BE2C (cell line): Measurements from ENCODE around the gene MYCN.

Source experiments
- DNase-seq: peaks from one replicate; pipeline ENCODE4 v3.0.0-alpha.2; 2020
- H3K27me3 ChIP-seq: fragments of 250-450 bp; sonication (Bioruptor Pico); 2 replicates; pipeline ENCODE4 v1.5.1; 2020; ENCODE audit warnings: mild to moderate bottlenecking
- H3K36me3 ChIP-seq: fragments of 250-450 bp; sonication (Bioruptor Pico); 2 replicates; pipeline ENCODE4 v1.5.1; 2020; ENCODE audit warnings: mild to moderate bottlenecking
- H3K4me1 ChIP-seq: fragments of 250-450 bp; sonication (Bioruptor Pico); 2 replicates; pipeline ENCODE4 v1.5.1; 2020
- H3K4me3 ChIP-seq: 2 replicates; pipeline ENCODE4 v1.5.1; 2011; ENCODE audit warnings: low read depth, low read length
- H3K9me3 ChIP-seq: fragments of 250-450 bp; sonication (Bioruptor Pico); 2 replicates; pipeline ENCODE4 v1.5.1; 2020
- TF ChIP-seq, protein P1 (sequence below): IDR thresholded peaks from 2 replicates; pipeline ENCODE4 v1.5.1; 2012; ENCODE audit warnings: mild to moderate bottlenecking, low read depth, low read length

MYCN gene

DNA sequence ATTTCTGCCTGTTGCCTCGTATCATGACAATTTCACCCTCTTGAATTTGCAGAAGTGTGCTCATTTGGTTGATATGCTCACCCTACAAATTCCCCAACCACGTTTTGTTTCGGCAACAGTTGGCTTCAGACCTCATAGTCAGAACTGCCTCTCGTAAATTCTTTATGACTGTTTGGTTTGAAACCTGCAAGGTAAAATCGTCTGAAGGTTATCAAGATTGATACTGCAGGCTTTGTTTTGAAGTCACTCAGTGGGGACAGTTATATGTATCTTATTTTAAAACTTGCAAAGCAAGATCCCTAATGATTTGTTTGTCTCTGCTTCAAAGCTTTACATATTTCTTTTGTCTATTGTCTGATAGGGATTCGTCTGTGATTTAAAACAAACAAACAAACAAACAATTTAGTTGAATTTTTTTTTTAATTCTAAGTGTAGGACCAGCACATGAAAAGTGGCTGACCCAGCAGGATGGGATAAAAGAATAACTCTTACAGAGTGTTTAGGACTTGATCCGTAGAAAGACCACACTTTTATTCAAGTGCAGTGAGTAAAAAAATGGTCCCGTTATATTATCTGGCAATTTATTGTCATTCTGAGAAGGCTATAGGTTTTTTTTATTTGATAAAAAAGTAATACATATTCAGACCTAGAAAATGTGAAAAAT, 45.7 kb upstream of the MYCN start:
- Histone ChIP-seq H3K4me1 (no peaks in the 10 kb centered on the region), H3K36me3 (no peaks in the 10 kb centered on the region), H3K4me3 (no peak overlapping the region)

DNA sequence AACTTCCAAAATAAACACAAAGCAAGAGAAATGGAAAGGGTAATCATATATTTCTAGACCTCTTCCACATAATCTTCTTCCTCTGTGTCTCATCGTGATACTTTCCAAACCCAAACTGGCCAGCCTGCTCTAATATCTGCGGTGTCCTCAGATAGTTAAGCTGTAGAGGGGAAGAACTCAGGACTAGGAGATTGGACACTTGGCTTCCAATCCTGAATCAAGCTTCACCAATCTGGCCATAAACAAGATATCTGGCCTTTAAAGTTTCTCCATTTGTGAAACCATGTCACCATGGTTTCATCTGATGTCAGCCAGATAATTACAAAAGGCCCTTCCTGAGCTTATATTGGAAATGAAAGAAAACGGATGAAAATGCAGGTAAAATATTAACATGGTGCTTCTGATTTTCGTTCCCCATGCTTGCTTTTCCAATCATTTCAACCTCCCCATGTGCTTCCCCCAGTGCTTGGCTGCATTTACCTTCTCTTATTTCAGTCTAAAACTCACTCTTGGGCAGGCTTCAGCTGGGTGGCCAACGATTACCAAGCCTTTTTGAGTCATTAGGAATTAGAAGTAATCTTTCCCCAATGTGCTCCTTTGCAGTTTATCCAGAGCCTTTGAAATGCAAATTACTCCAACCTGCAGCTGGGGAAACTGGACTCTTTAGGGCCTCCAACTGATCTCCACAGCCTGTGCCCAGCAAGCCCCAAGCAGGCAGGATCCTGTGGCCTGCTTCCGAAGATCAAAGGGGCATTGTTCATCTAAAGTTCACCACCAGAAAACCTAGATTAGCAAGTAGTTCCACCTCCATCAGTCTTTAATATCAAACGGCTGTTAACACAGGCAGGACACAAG, 44.5 kb upstream of the MYCN start:
- no peaks in the 10 kb centered on the region for H3K4me1 ChIP-seq
- H3K4me3 ChIP-seq, result no peak overlapping the region
- H3K27me3 ChIP-seq, result no peaks in the 10 kb centered on the region
- TF ChIP-seq, protein P1, sequence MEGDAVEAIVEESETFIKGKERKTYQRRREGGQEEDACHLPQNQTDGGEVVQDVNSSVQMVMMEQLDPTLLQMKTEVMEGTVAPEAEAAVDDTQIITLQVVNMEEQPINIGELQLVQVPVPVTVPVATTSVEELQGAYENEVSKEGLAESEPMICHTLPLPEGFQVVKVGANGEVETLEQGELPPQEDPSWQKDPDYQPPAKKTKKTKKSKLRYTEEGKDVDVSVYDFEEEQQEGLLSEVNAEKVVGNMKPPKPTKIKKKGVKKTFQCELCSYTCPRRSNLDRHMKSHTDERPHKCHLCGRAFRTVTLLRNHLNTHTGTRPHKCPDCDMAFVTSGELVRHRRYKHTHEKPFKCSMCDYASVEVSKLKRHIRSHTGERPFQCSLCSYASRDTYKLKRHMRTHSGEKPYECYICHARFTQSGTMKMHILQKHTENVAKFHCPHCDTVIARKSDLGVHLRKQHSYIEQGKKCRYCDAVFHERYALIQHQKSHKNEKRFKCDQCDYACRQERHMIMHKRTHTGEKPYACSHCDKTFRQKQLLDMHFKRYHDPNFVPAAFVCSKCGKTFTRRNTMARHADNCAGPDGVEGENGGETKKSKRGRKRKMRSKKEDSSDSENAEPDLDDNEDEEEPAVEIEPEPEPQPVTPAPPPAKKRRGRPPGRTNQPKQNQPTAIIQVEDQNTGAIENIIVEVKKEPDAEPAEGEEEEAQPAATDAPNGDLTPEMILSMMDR, result no peak
- H3K36me3 ChIP-seq, result no peaks in the 10 kb centered on the region
- no peaks in the 10 kb centered on the region for H3K9me3 ChIP-seq
- no peak for DNase-seq

More for the DNA sequence above, 45.7 kb upstream of the MYCN start:
- TF ChIP-seq, protein P1, result no peak
- Histone ChIP-seq H3K9me3 (no peaks in the 10 kb centered on the region), H3K27me3 (no peaks in the 10 kb centered on the region)
- DNase-seq, result no peak

DNA sequence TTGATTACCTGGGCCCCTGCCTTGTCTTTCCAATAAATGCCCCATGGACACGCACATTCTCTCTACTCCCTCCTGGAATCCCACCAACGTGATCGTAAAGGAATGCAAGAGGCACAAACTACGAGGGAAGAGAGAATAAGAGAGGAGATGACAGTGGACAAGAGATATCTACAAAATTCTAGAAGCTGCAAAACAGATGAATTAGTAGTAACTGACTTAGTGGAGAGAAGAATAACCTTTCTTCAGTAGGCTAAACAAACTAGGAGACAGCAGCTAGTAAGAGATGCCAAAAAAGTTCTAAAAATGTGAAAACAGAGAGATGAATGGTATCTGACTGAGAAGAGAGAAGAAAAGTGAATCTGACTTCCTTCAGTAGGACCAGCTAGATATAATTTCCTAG, 43.5 kb upstream of the MYCN start:
- Histone ChIP-seq H3K9me3 (no peaks in the 10 kb centered on the region), H3K27me3 (no peaks in the 10 kb centered on the region), H3K4me1 (no peaks in the 10 kb centered on the region), H3K4me3 (no peak overlapping the region), H3K36me3 (no peaks in the 10 kb centered on the region)
- TF ChIP-seq, protein P1, result no peak
- DNase-seq, result no peak

DNA sequence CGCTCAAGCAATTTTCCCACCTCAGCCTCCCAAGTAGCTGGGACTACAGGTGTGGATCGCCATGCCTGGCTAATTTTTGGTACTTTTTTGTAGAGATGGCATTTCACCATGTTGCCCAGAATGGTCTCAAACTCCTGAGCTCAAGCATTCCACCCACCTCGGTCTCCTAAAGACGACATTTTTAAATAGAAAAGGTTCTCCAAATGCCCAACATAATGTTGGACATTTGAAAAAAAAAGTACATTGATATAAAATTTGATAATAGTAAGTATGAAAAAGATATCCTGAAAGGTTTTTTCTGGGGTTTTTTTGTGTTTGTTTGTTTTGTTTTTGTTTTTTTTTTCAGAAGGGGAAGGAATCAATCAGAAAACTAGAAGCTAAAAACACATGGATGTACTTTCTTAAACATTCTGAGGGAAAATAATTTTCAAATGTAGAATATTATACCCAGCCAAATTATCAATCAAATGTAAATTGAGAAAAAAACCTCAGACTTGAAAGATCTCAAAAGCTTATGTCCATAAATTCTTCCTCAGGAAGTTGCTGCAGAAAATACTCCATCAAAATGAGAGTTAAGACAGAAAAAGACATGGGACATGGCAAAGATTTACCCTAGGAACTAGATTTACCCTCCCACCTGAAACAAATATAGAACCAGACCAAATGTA, 42.8 kb upstream of the MYCN start:
- Histone ChIP-seq H3K4me1 (no peaks in the 10 kb centered on the region), H3K36me3 (no peaks in the 10 kb centered on the region), H3K9me3 (no peaks in the 10 kb centered on the region), H3K4me3 (no peak overlapping the region), H3K27me3 (no peaks in the 10 kb centered on the region)
- DNase-seq, result no peak
- TF ChIP-seq, protein P1, result no peak

DNA sequence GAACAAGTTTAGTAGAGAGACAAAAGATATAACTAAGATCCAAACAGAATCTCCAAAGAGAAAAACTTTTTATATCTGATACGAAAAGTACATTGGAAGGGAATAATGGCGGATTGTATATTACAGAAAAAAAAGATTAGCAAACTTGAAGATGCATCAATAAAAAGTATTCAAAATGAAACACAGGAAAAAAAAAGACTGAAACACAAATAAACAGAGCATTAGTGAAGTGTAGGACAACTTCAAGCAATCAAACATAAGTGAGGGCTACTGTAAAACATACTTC, 41.1 kb upstream of the MYCN start:
- no peak overlapping the region for H3K4me3 ChIP-seq
- TF ChIP-seq, protein P1, result no peak
- DNase-seq, result no peak
- H3K9me3 ChIP-seq, result no peaks in the 10 kb centered on the region
- no peaks in the 10 kb centered on the region for H3K27me3 ChIP-seq
- no peaks in the 10 kb centered on the region for H3K4me1 ChIP-seq
- H3K36me3 ChIP-seq, result no peaks in the 10 kb centered on the region
